ENCODE results near the gene CORO7. TPM values are rescaled to one million over a fixed set of nuclear protein-coding genes. Genes with fewer than 3 reads are reported as not detected.

Gene CORO7
- total RNA-seq, 1 donor from 2014 or later: 58.0 TPM

GRCh38 chr16:4371357-4372000, 44.9 kb downstream of the CORO7 start, which contains the start of gene VASN:
Gene VASN, plus strand, starts transcription at chr16:4371848. Its CDS starts 9,030 bp downstream, at chr16:4380878.
- DNase-seq: peak; percentile 72

DNA sequence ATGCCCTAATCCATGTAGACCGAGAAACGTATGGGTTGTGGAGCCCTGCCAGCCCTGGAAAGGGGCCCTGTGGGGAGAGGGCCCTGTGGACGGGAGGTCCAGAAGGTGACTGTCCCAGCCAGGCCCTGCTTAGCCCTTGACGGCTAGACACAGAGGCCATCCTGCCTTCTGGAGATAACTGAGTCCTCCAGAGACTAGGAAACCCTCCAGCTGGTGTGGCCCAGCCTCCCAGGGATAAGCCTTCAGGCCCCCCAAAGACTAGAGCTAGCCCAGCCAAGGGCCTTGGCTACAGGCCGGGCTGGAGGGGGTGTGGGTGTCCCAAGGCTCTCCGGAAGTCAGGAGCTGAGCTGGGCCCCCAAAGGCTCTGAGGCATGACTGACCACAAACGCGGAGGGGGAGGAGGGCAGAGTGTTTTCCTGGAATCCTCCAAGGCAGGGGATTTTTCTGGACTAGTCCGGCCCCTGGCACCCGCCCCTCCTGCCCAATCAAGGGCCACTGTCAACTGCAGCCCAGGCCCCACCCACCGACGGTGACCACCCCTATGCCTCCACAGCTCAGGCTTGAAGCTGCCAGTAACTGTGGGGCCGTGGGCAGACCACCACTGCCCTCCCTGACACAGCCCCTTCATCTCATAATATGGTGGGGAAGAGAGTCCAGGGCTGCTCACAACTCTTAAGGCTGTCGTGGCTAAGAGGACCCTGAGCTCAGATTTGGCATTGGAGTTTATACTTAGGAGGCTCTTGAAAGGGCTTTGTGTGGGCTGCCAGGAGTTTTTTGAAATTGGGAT, 45.6 kb downstream of the CORO7 start:
- no peak for DNase-seq

DNA sequence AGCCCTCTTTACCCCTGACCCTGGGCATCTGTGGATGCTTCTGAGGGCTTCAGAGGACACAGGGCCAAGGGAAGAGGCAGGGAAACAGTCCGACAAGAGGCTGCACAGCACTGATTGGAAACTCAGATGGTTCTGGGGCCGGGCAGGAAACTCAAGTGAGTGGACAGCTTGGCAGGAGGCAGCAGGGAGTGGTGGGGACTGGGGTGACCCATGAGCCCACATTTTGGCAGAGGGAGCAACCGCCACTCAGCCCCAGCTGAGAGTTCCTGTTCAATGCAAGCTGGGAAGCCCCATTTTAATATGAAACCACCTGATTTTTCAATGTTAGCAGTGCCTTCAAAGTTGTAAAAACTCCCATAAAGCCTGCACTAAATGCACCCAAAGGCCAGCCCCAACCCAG, 46.2 kb downstream of the CORO7 start:
- no peak for DNase-seq

DNA sequence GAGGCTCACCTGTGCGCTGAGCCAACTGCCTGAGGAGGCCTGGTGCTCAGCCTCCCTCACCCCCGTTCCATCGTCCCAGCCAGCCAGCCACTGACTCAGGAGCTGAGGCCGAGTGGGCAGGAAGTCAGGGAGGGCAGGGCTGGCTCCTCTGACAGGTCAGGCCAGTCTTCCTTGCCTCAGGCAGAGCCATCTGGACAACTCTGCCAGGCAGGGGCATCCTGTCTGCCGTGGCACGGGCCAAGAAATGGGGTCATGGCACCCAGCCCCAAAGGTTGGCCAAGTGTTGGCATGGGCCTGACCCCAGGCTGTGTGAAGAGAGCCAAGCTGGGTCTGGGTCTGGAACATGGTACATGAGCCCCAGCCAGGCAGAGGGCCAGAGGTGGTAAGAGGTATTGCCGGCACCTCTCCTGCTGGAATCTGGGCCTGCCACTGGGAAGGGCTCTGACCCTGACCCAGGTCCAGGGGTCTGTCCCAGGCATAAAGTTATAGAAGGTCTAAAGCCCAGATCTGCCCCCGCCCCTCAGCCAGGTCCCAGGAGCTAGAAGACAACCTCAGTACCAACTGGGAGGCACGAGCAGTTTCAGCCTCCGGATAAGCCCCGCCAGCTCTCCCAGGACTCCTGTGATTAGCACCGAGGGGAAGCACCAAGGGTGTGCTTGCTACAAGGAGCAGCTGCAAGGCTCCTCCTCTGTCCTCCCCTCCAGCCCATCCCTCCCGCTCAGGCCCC, 47.2 kb downstream of the CORO7 start:
- DNase-seq: peak; percentile 46

DNA sequence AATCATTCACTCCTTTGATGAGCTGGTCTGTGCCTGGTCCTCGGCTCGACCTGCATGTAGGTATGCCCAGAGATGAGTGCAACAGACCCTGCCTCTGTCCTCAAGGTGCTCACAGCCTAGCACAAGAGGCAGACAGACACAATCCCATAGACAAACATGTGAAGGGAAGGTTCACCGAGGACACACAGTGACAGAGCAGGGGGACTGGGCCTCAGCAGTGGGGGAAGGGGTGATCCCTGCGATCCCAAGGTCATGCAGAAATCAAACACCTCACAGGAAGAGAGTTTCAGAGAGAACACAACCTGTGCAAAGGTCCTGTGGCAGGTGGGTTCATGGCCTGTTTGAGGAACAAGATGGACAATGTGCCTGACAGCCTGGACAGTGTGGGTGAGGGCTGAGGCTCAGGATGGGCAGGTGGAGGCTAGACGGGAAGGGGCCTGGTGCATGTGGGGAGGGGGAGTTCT, 49.0 kb downstream of the CORO7 start:
- no peak for DNase-seq

- no peak for DNase-seq
Observed at GRCh38 chr16:4366016-4366415, 50.4 kb downstream of the CORO7 start.

DNA sequence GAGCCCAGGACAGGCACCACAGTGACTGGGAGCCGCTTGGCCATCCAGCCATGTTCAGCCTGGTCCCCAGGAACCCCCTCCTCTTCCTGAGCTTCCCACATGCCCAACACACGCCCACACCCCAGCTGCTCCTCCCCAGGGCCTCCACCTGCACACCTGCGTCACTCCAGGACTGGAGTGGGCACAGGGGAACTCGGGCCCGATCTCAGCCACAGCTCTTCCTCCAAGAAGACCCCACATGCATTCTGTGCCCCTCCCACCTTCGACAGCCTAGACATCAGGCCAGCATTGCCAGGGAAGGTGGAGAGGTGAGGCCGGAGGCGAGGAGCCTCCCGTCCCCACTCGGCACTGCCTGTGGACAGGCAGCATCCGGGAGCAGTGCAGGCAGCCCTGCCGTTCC, 50.8 kb downstream of the CORO7 start:
- DNase-seq: no peak

GRCh38 chr16:4365014-4365406, 51.4 kb downstream of the CORO7 start:
- no peak for DNase-seq

DNA sequence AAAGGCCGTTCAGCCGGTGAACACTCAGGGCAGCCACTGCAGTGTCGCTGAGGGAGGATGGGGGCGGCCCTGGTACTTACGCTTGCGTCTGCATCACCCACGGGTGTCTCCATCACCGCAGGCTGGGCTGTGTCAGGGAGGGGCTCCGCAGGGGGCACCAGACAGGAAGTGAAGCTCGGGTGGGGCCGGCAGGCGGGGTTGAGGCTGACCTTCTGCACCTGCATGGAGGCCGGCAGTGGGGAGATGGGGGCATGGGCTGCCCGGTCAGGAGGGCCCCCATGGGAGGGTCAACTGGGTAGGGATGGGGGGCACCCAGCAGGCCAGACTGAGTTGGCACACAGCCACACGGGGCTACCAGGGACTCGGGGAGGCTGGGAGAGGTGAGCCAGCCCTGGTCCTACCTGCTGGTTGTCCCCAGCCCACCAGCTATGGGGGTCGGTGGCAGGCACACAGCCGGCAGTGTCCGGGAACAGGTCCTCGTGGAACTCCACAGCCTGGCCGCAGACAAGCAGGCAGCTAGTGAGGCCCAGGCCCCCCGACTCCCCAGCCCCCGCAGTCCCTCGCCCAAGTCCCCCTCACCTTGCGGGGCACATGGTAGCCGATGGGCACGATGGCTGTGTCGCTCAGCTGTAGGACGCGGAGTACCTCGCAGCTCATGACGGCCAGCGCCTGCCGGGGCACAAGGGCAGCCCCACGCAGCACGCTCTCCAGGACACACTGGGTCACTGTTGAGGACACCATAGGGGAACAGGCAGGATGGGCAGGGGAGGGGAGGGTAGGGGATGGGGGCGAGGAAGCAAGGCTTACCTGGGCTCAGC, 52.0 kb downstream of the CORO7 start:
- no peak for DNase-seq

- no peak for DNase-seq
Observed at GRCh38 chr16:4362476-4363135, 53.8 kb downstream of the CORO7 start.

- no peak for DNase-seq
Observed at GRCh38 chr16:4361944-4362311, 54.5 kb downstream of the CORO7 start.

- no peak for DNase-seq
Observed at GRCh38 chr16:4361033-4361943, 55.1 kb downstream of the CORO7 start.

DNA sequence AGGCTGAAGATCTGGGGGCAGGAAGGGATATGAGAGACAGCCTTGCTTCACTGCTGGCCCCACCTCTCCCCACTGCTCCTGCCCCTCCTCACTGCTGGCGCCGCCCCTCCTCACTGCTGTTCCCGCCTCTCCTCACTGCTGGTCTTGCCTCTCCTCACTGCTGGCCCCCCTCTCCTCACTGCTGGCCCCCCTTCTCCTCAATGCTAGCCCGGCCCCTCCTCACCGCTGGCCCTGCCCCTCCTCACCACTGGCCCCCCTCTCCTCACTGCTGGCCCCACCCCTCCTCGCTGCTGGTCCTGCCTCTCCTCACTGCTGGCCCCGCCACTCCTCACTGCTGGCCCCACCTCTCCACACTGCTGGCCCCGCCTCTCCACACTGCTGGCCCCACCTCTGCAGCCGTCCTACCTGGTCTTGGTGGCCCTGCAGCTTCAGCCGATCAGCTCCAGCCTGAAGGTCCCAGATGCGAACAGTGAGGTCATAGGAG, 55.8 kb downstream of the CORO7 start:
- no peak for DNase-seq

DNA sequence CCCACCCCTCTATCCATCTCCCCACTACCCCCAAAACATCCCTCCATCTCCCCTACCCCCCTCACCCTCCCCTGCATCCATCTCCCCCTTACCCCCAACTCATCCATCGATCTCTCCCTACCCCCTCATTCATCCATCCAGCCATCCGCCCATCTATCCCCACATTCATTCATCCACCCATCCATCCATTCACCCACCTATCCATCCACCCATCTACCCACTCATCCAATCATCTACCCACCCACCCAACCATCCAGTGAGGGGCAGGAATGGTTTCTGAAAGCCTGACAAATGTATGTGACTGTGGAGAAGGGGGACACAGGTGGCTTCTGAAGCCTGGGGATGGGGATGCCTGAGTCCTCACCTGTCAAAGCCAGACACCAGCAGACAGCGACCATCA, 56.5 kb downstream of the CORO7 start:
- no peak for DNase-seq

DNA sequence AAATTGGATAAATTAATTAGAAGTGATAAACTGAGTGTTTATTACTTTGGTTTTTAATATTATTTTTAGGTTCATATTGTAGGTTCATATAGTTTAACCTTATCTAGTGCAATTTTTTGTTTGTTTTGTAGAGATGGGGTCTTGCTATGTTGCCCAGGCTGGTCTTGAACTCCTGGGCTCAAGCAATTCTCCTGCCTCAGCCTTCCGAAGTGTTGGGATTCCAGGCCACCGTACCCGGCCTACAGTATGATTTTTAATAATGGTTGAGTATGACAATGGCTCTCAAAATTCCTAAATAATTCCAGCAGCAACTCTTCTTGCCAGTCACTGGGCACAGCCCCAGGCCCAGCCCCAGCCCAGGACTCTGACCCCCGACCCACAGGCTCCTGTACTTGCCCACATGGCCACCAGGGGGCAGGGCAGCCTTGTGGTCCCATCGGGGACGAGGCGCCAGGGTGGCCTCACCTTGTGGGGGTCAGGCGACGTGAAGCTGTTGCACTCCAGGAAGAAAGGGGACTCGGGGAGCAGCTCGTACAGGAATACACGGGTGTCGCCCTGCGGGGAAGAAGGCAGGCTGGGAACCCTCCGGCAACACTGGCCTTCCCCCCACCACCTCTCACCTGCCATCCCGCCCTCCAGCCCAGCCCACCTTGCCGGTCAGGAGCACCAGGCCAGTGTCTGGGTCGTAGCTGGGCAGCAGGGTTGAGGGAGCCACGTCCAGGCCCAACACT, 57.4 kb downstream of the CORO7 start:
- DNase-seq: peak; percentile 61

DNA sequence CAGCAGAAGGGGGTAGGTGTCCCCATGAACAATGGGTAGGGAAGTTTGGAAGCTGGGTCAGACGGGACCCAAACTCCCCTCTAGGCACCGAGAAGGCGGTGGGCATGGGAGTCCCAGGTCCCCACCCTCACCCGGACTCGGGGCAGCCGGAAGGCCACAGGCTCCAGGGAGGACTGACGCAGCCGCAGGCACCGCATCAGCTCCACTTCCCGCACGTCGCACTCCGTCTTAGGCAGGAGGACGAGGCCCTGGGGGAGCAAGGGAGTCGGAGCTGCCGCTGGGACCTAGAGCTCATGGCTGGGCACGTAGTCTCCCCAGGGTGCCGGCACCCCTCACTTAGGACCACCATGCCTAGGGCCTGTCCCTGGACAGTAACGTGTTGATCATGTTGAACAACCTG, 58.2 kb downstream of the CORO7 start:
- DNase-seq: no peak

DNA sequence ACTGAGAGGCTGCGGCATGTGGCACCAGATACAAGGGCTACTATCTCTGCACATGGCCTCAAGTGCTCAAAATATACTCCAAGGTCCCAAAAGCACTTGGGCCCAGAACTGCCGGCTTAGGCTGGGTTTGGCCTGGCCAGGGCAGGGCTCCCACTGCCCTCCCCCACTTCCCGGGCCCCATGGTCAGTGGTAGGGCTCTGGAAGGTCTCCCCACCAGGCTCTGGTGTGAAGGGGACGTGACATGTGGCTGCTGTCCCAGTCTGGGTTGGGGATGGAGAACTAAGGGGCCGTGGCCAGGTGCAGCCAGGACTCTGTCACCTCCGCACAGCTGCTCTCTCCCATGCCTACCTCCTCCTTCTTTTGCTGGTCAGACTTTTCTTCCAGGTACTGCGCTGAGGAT, 59.6 kb downstream of the CORO7 start:
- no peak for DNase-seq

- DNase-seq: no peak
Observed at GRCh38 chr16:4354512-4355409, 61.6 kb downstream of the CORO7 start.

GRCh38 chr16:4353675-4354074, 62.7 kb downstream of the CORO7 start:
- no peak for DNase-seq
